Nucleus accumbens (tissue), 56 donors: ENCODE measurements around the gene NEMP1.
"Not testable (repeated sequence)": the region's sequence is repeated elsewhere in the genome, so short reads cannot be mapped to it uniquely, and the experiment has no call there.

Experiments used
- DNase-seq, 56 donors: peaks; one replicate each; lab custom pipeline; 2025; lab: John Stamatoyannopoulos, UW

The NEMP1 gene

GRCh38 chr12:57092876-57093414, 14.4 kb upstream of the NEMP1 start:
- DNase-seq = no peak

GRCh38 chr12:57092529-57092862, 13.9 kb upstream of the NEMP1 start:
- peak in 1 of 56 donors; percentile 4 for DNase-seq

GRCh38 chr12:57091638-57092528, 13.3 kb upstream of the NEMP1 start:
- no peak for DNase-seq

- DNase-seq = peak in 45 of 56 donors; percentile 7 to 79 (median 47)
Measured at GRCh38 chr12:57090924-57091637, 12.5 kb upstream of the NEMP1 start.

- DNase-seq = no peak
Measured at GRCh38 chr12:57090490-57090889, 11.9 kb upstream of the NEMP1 start.

- DNase-seq = peak in 45 of 56 donors; percentile 12 to 81 (median 55)
Measured at GRCh38 chr12:57089271-57090245, 11.0 kb upstream of the NEMP1 start.

GRCh38 chr12:57088354-57089270, 10.0 kb upstream of the NEMP1 start, which contains the start of gene NAB2:
Gene NAB2 (plus strand): TSS chr12:57089114. CDS start chr12:57089272, 158 bp downstream.
- DNase-seq = peak in 55 of 56 donors; percentile 37 to 94 (median 83)

- peak in 39 of 56 donors; percentile 25 to 76 (median 51) for DNase-seq
Measured at GRCh38 chr12:57087691-57088353, 9.2 kb upstream of the NEMP1 start.

- DNase-seq = peak in 52 of 56 donors; percentile 24 to 84 (median 63)
Measured at GRCh38 chr12:57087010-57087690, 8.6 kb upstream of the NEMP1 start.

GRCh38 chr12:57086493-57087009, 8.0 kb upstream of the NEMP1 start:
- peak in 43 of 56 donors; percentile 10 to 78 (median 44) for DNase-seq

- peak in 14 of 56 donors; percentile 8 to 61 (median 25) for DNase-seq
Measured at GRCh38 chr12:57085999-57086492, 7.5 kb upstream of the NEMP1 start.

- DNase-seq = no peak
Measured at GRCh38 chr12:57080855-57081254, 2.3 kb upstream of the NEMP1 start.

- no peak for DNase-seq
Measured at GRCh38 chr12:57079821-57080220, 1.2 kb upstream of the NEMP1 start.

GRCh38 chr12:57073566-57074450, 4.8 kb downstream of the NEMP1 start:
- DNase-seq = not testable (repeated sequence)

GRCh38 chr12:57072661-57073060, 5.9 kb downstream of the NEMP1 start:
- no peak for DNase-seq

GRCh38 chr12:57069523-57069922, 9.1 kb downstream of the NEMP1 start:
- peak in 39 of 56 donors; percentile 14 to 76 (median 34) for DNase-seq
